Nephron (organoid): Measurements from ENCODE around the gene FARP2.
"Not testable (repeated sequence)": the region's sequence is repeated elsewhere in the genome, so short reads cannot be mapped to it uniquely, and the experiment has no call there.

Experiments
- H3K27ac Mint-ChIP-seq, 3 experiments: 2 replicates each; pipeline ENCODE4 v1.8.0; 2020; ENCODE audit warnings: mixed read lengths in 3 of 3, mild to moderate bottlenecking in 2 of 3, moderate library complexity in 1 of 3
- H3K27me3 Mint-ChIP-seq: 2 replicates; pipeline ENCODE4 v1.8.0; 2021; ENCODE audit warnings: low read depth, mild to moderate bottlenecking, moderate library complexity, mixed read lengths
- H3K36me3 Mint-ChIP-seq: 2 replicates; pipeline ENCODE4 v1.8.0; 2020; ENCODE audit warnings: low read depth, mixed read lengths
- H3K4me1 Mint-ChIP-seq: 2 replicates; pipeline ENCODE4 v1.8.0; 2020; ENCODE audit warnings: mixed read lengths
- H3K4me3 Mint-ChIP-seq, 3 experiments: 2 replicates each; pipeline ENCODE4 v1.8.0; 2020; ENCODE audit warnings: mild to moderate bottlenecking in 3 of 3, mixed read lengths in 3 of 3, moderate library complexity in 2 of 3
- H3K9me3 Mint-ChIP-seq: 2 replicates; pipeline ENCODE4 v1.8.0; 2020; ENCODE audit warnings: mixed read lengths
- TF ChIP-seq, protein P1 (sequence below), 3 experiments: fragments of 200-600 bp; sonication (generic); IDR thresholded peaks; one replicate each; pipeline ENCODE4 v1.5.0; 2021; ENCODE audit warnings: antibody characterized with exemption in 3 of 3; ENCODE audit not compliant: unreplicated experiment in 3 of 3

Gene FARP2

DNA sequence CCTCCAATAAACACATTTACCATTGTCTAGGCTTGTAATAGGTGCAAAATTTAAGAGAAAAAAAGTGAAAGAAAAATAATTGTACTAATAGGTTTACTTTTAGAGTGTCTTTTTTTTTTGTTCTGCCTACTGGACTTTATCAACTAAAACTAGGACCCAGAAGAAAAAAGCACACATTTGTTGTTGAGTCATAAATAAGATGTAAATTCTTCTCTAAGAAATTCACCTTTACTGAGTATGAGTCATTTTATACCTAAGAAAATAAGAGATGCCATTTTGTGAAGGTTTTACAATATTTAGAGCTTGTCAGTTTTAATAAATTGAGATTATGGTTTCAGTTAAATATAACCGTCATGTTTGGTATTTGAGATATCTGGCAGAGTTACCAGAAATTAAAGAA is 19.2 kb downstream of the FARP2 start:
- TF ChIP-seq, protein P1, sequence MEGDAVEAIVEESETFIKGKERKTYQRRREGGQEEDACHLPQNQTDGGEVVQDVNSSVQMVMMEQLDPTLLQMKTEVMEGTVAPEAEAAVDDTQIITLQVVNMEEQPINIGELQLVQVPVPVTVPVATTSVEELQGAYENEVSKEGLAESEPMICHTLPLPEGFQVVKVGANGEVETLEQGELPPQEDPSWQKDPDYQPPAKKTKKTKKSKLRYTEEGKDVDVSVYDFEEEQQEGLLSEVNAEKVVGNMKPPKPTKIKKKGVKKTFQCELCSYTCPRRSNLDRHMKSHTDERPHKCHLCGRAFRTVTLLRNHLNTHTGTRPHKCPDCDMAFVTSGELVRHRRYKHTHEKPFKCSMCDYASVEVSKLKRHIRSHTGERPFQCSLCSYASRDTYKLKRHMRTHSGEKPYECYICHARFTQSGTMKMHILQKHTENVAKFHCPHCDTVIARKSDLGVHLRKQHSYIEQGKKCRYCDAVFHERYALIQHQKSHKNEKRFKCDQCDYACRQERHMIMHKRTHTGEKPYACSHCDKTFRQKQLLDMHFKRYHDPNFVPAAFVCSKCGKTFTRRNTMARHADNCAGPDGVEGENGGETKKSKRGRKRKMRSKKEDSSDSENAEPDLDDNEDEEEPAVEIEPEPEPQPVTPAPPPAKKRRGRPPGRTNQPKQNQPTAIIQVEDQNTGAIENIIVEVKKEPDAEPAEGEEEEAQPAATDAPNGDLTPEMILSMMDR (IDR thresholded peaks at IDR 0.05; ENCODE audit: unreplicated experiment in 3 of 3), result no peak
- no peaks in the 10 kb centered on the region for H3K27me3 Mint-ChIP-seq
- peaks cover 23% of the 10 kb centered on the region for H3K36me3 Mint-ChIP-seq
- no peak overlapping the region for H3K27ac Mint-ChIP-seq
- no peak overlapping the region for H3K4me3 Mint-ChIP-seq
- no peaks in the 10 kb centered on the region for H3K9me3 Mint-ChIP-seq
- H3K4me1 Mint-ChIP-seq, result peaks cover 17% of the 10 kb centered on the region

- Mint-ChIP-seq H3K9me3 (no peaks in the 10 kb centered on the region), H3K4me1 (peaks cover 30% of the 10 kb centered on the region), H3K4me3 (no peak overlapping the region), H3K27ac (peak overlapping the region in 1 of 3 experiments; percentile 14), H3K36me3 (peaks cover 26% of the 10 kb centered on the region), H3K27me3 (no peaks in the 10 kb centered on the region)
- TF ChIP-seq, protein P1 (IDR thresholded peaks at IDR 0.05; ENCODE audit: unreplicated experiment in 3 of 3), result no peak
Observed at GRCh38 chr2:241376808-241377207, 20.7 kb downstream of the FARP2 start.

DNA sequence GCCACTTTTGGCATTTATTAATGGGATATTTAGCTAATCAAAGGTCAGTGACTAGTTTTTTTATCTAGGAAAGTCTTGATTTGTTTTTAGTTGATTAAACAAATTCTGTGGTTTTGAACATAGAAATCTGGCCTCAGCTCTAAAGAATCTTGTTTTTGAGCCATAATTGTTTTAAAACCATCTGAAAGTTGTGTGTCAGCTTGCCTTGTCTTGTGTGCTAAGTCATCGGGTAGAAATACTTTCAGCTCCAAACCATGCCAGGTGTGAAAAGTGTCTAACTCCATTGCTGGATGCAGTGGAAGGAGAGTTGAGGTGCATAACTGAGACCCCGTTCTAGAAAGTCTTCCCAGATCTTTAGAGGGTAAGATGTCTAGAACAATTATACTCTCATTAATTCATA is 22.7 kb downstream of the FARP2 start:
- Mint-ChIP-seq H3K27me3 (no peaks in the 10 kb centered on the region), H3K4me1 (peaks cover 32% of the 10 kb centered on the region), H3K9me3 (no peaks in the 10 kb centered on the region), H3K4me3 (no peak overlapping the region), H3K36me3 (peaks cover 41% of the 10 kb centered on the region), H3K27ac (peak overlapping the region; percentile 86 to 88 (median 87))
- TF ChIP-seq, protein P1 (IDR thresholded peaks at IDR 0.05; ENCODE audit: unreplicated experiment in 3 of 3), result no peak

- H3K4me1 Mint-ChIP-seq, result peaks cover 32% of the 10 kb centered on the region
- peak overlapping the region; percentile 86 to 88 (median 87) for H3K27ac Mint-ChIP-seq
- H3K36me3 Mint-ChIP-seq, result peaks cover 36% of the 10 kb centered on the region
- H3K9me3 Mint-ChIP-seq, result no peaks in the 10 kb centered on the region
- no peaks in the 10 kb centered on the region for H3K27me3 Mint-ChIP-seq
- TF ChIP-seq, protein P1 (IDR thresholded peaks at IDR 0.05; ENCODE audit: unreplicated experiment in 3 of 3), result no peak
- H3K4me3 Mint-ChIP-seq, result peak overlapping the region in 1 of 3 experiments; percentile 9
Observed at GRCh38 chr2:241379481-241380480, 23.7 kb downstream of the FARP2 start.

GRCh38 chr2:241381872-241382271 is 25.8 kb downstream of the FARP2 start:
- Mint-ChIP-seq H3K36me3 (peaks cover 31% of the 10 kb centered on the region), H3K27me3 (no peaks in the 10 kb centered on the region), H3K9me3 (no peaks in the 10 kb centered on the region), H3K27ac (peak overlapping the region in 2 of 3 experiments; percentile 50 to 87), H3K4me3 (no peak overlapping the region), H3K4me1 (peaks cover 40% of the 10 kb centered on the region)
- TF ChIP-seq, protein P1 (IDR thresholded peaks at IDR 0.05; ENCODE audit: unreplicated experiment in 3 of 3), result no peak

DNA sequence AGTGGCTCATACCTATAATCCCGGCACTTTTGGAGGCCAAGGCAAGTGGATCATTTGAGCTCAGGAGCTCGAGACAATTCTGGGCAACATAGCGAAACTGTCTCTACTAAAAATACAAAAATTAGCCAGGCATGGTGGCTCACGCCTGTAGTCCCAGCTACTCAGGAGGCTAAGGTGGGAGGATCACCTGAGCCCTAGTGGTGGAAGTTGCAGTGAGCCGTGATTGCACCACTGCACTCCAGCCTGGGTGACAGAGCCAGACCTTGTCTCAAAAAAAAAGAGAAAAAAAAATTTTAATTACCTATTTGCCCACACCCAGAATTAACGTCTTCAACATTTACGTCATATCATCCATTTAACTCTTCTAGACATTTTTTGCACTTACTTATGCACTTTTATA is 29.4 kb downstream of the FARP2 start:
- Mint-ChIP-seq H3K4me1 (peaks cover 32% of the 10 kb centered on the region), H3K36me3 (peaks cover 42% of the 10 kb centered on the region)
- not testable (repeated sequence) for H3K4me3 Mint-ChIP-seq, H3K27ac Mint-ChIP-seq, H3K9me3 Mint-ChIP-seq, H3K27me3 Mint-ChIP-seq
